ENCODE measurements around the gene GCNT2.
"Not testable (repeated sequence)": the region's sequence is repeated elsewhere in the genome, so short reads cannot be mapped to it uniquely, and the experiment has no call there.

Gene GCNT2

GRCh38 chr6:10547809-10548208, 26.7 kb downstream of the GCNT2 start:
- no peak for DNase-seq (ENCODE audit: low spot score)

GRCh38 chr6:10550764-10551163, 29.6 kb downstream of the GCNT2 start:
- DNase-seq (ENCODE audit: low spot score): no peak

- no peak for DNase-seq (ENCODE audit: low spot score)
Measured at GRCh38 chr6:10552270-10552810, 31.2 kb downstream of the GCNT2 start.

GRCh38 chr6:10553871-10554270, 32.7 kb downstream of the GCNT2 start:
- no peak for DNase-seq (ENCODE audit: low spot score)

- no peak for DNase-seq (ENCODE audit: low spot score)
Measured at GRCh38 chr6:10554826-10555225, 33.7 kb downstream of the GCNT2 start.

GRCh38 chr6:10555625-10556309, 34.6 kb downstream of the GCNT2 start:
- no peak for DNase-seq (ENCODE audit: low spot score)

- no peak for DNase-seq (ENCODE audit: low spot score)
Measured at GRCh38 chr6:10556589-10556988, 35.4 kb downstream of the GCNT2 start.

- DNase-seq (ENCODE audit: low spot score): no peak
Measured at GRCh38 chr6:10556992-10557391, 35.8 kb downstream of the GCNT2 start.

- no peak for DNase-seq (ENCODE audit: low spot score)
Measured at GRCh38 chr6:10557913-10558312, 36.8 kb downstream of the GCNT2 start.

- no peak for DNase-seq (ENCODE audit: low spot score)
Measured at GRCh38 chr6:10558565-10558964, 37.4 kb downstream of the GCNT2 start.

- no peak for DNase-seq (ENCODE audit: low spot score)
Measured at GRCh38 chr6:10559522-10560152, 38.5 kb downstream of the GCNT2 start.

- DNase-seq (ENCODE audit: low spot score): no peak
Measured at GRCh38 chr6:10561611-10562199, 40.6 kb downstream of the GCNT2 start.

- no peak for DNase-seq (ENCODE audit: low spot score)
Measured at GRCh38 chr6:10564975-10565673, 44.0 kb downstream of the GCNT2 start.

- DNase-seq (ENCODE audit: low spot score): no peak
Measured at GRCh38 chr6:10565913-10566312, 44.8 kb downstream of the GCNT2 start.

GRCh38 chr6:10567256-10568026, 46.3 kb downstream of the GCNT2 start:
- DNase-seq (ENCODE audit: low spot score): no peak

- no peak for DNase-seq (ENCODE audit: low spot score)
Measured at GRCh38 chr6:10569392-10570127, 48.4 kb downstream of the GCNT2 start.

- not testable (repeated sequence) for DNase-seq (ENCODE audit: low spot score)
Measured at GRCh38 chr6:10575519-10575918, 54.4 kb downstream of the GCNT2 start.

- DNase-seq (ENCODE audit: low spot score): no peak
Measured at GRCh38 chr6:10576226-10576625, 55.1 kb downstream of the GCNT2 start.

GRCh38 chr6:10577112-10577511, 56.0 kb downstream of the GCNT2 start:
- no peak for DNase-seq (ENCODE audit: low spot score)

- no peak for DNase-seq (ENCODE audit: low spot score)
Measured at GRCh38 chr6:10578723-10579122, 57.6 kb downstream of the GCNT2 start.

GRCh38 chr6:10579803-10580202, 58.7 kb downstream of the GCNT2 start:
- no peak for DNase-seq (ENCODE audit: low spot score)
